ENCODE data around the gene OR52B6.
"Not testable (repeated sequence)": the region's sequence is repeated elsewhere in the genome, so short reads cannot be mapped to it uniquely, and the experiment has no call there.

Gene OR52B6

GRCh38 chr11:5597953-5598352 lies 17.3 kb downstream of the OR52B6 start:
- no peak for DNase-seq

GRCh38 chr11:5600374-5600851 lies 19.7 kb downstream of the OR52B6 start:
- peak; percentile 68 for DNase-seq

GRCh38 chr11:5602791-5603190 lies 22.1 kb downstream of the OR52B6 start:
- DNase-seq: not testable (repeated sequence)

GRCh38 chr11:5603326-5603725 lies 22.6 kb downstream of the OR52B6 start:
- DNase-seq: no peak

GRCh38 chr11:5604896-5605295 lies 24.2 kb downstream of the OR52B6 start:
- no peak for DNase-seq

- no peak for DNase-seq
Observed at GRCh38 chr11:5605849-5606248, 25.2 kb downstream of the OR52B6 start.

- DNase-seq: no peak
Observed at GRCh38 chr11:5608808-5609207, 28.1 kb downstream of the OR52B6 start.

- DNase-seq: no peak
Observed at GRCh38 chr11:5610446-5610845, 29.8 kb downstream of the OR52B6 start.

GRCh38 chr11:5611627-5612026 lies 30.9 kb downstream of the OR52B6 start:
- DNase-seq: no peak

GRCh38 chr11:5618807-5619206 lies 38.1 kb downstream of the OR52B6 start:
- no peak for DNase-seq

GRCh38 chr11:5620651-5621521 lies 40.2 kb downstream of the OR52B6 start:
- DNase-seq: no peak

GRCh38 chr11:5621580-5621979 lies 40.9 kb downstream of the OR52B6 start:
- DNase-seq: no peak

- DNase-seq: no peak
Observed at GRCh38 chr11:5622802-5623201, 42.1 kb downstream of the OR52B6 start.

- DNase-seq: peak; percentile 75
Observed at GRCh38 chr11:5624489-5625279, 44.0 kb downstream of the OR52B6 start, which contains the start of gene TRIM34. Gene TRIM34, plus strand, starts transcription at chr11:5625001. Its CDS starts 7,331 bp downstream, at chr11:5632332.

- DNase-seq: no peak
Observed at GRCh38 chr11:5625281-5625680, 44.6 kb downstream of the OR52B6 start.

GRCh38 chr11:5626196-5626595 lies 45.5 kb downstream of the OR52B6 start:
- DNase-seq: no peak

- DNase-seq: no peak
Observed at GRCh38 chr11:5631417-5631816, 50.7 kb downstream of the OR52B6 start.
